Muscle of leg (tissue), 11 donors: ENCODE data around the gene UTP11. TPM values are rescaled to one million over a fixed set of nuclear protein-coding genes. Genes with fewer than 3 reads are reported as not detected.

Experiments used
- DNase-seq: peaks from one replicate; pipeline ENCODE4 v3.0.0; 2013
- H3K27ac ChIP-seq: one replicate; pipeline ENCODE4 v1.5.1; 2013; ENCODE audit warnings: mild to moderate bottlenecking, low read length, control low read depth
- H3K27me3 ChIP-seq: one replicate; pipeline ENCODE4 v1.6.1; 2013; ENCODE audit warnings: low read length; ENCODE audit not compliant: control insufficient read depth, insufficient read depth
- H3K36me3 ChIP-seq: one replicate; pipeline ENCODE4 v1.6.1; 2013; ENCODE audit warnings: low read length; ENCODE audit not compliant: control insufficient read depth, insufficient read depth
- H3K4me1 ChIP-seq: one replicate; pipeline ENCODE4 v1.6.1; 2013; ENCODE audit warnings: low read length; ENCODE audit not compliant: control insufficient read depth, insufficient read depth
- H3K4me3 ChIP-seq: one replicate; pipeline ENCODE4 v1.5.1; 2013; ENCODE audit warnings: low read length, control low read depth
- H3K9me3 ChIP-seq: replicated peaks from 2 replicates; pipeline ENCODE4 v1.6.1; 2013; ENCODE audit warnings: low read depth, low read length; ENCODE audit not compliant: control insufficient read depth
- WGBS: methylation state at CpG from one replicate; pipeline ENCODE4 v1.1.5; 2013; ENCODE audit warnings: missing lambda C conversion rate; ENCODE audit not compliant: insufficient coverage; 5-methylcytosine and 5-hydroxymethylcytosine counted together
- polyA plus RNA-seq, 8 donors: library from polyadenylated mRNA; unstranded; fragments of 120-200 nt; gene quantifications; one replicate each; pipeline versions ENCODE4 v1.2.1 to v1.2.3, GENCODE V29; 2013; ENCODE audit warnings: inconsistent platforms in 1 of 8, low replicate concordance in 1 of 8; ENCODE audit not compliant: insufficient read length in 8 of 8, insufficient read depth in 1 of 8
- total RNA-seq: library from RNA; stranded (reverse); fragments of 120-200 nt; gene quantifications from one replicate; pipeline ENCODE4 v1.2.4, GENCODE V29; 2013

The UTP11 gene
- total and polyA plus RNA-seq, 9 donors, result 62.1 to 103 (median 90.6) TPM

DNA sequence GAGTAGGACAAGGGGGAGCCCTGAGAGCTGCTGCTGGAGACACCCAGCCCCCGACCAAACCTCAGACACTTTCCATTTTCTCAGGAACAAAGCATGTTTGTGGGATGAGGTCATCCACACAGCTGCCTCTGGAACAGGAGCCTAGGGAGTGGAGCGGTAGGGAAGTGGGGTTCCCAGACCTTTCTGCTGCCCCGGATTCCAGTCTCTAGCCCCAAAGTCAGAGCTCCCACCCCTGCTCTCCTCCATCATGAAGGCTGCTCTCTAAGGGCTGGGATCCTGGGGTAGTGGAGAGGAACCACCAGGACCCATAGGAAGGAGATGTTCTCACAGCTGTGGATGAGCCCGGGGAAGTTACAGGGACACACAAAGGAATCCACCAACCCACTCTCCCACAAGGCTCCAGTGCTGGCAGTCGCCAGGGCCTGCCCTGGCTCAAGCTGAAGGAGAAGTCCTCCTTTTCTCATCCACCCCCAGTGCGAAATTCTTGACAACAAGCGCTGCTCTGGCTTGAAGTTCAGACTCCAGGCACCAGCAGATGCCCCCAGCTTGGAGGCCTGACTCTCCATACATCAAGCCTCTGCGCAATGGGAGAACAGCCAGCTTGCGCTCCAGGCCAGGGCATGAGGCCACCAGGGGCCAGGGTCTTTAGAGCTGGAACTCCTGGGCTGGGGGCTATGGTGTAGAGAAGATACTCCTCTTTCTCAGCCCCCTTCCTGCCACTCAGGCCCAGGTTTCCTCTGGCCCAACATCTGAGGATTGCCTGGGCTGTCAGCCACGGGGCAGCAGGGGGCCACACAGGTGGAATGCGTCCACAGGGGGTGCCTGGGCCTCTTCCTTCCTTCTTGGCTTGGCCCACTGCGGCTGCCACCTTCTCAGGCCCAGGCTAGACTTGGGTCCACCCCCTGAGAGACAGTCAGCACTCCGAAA is 11.7 kb upstream of the UTP11 start:
- no peaks in the 10 kb centered on the region for H3K9me3 ChIP-seq
- peak overlapping the region; percentile 9 for H3K4me3 ChIP-seq
- H3K4me1 ChIP-seq, result peaks cover 86% of the 10 kb centered on the region
- 11% methylated on average over 2 of the region's 13 CpGs for WGBS
- peaks cover 31% of the 10 kb centered on the region for H3K36me3 ChIP-seq
- H3K27ac ChIP-seq, result peak overlapping the region; percentile 94
- H3K27me3 ChIP-seq, result no peaks in the 10 kb centered on the region
- DNase-seq, result peak; percentile 96

DNA sequence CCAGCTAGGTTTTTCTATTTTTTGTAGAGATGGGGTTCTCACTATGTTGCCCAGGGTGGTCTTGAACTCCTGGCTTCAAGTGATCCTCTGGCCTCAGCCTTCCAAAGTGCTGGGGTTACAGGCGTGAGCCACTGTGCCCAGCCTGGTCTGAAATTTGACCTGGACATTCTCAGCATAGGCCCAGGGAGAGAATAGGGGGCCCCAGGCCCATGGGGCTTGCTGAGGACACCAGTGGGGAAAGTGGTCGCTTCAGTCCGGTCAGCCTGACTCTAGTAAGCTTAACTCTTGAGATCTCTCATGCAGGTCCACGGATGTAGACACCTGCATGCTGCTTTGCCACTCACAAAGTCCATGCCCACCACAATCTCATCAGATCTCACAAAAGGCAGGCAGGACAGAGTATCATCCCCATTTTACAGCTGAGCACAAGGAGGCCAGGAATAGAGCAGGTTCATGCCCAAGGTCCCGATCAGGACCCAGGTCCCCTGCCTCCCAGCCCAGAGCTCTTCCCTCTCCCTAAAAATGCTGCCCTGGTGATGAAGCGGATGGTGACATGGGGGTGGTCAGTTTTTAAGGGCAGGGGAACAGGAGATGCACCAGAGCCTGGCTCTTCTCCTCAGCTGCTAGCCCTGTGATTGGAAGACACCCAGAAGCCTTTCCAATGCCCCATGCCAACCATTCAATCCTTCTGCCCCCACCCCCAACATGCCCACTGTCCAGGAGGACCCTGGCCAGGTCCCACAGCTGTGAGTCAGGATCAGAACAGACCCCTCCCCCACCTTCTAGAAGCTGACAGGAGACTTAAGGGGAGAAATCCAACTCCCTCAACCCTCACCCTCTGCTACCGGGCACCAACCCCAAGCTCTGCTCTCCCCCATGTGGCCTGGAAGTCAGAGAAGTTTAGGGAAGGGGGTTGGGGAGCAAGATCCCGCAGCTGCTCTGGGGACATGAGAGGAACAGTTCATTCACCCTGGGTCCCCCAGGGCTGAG is 9.0 kb upstream of the UTP11 start:
- Histone ChIP-seq H3K36me3 (peaks cover 11% of the 10 kb centered on the region), H3K27ac (peak overlapping the region; percentile 94), H3K27me3 (no peaks in the 10 kb centered on the region), H3K9me3 (no peaks in the 10 kb centered on the region), H3K4me3 (peak overlapping the region; percentile 91), H3K4me1 (peaks cover 74% of the 10 kb centered on the region)
- peak; percentile 81 for DNase-seq
- 32% methylated on average over 4 of the region's 8 CpGs for WGBS

DNA sequence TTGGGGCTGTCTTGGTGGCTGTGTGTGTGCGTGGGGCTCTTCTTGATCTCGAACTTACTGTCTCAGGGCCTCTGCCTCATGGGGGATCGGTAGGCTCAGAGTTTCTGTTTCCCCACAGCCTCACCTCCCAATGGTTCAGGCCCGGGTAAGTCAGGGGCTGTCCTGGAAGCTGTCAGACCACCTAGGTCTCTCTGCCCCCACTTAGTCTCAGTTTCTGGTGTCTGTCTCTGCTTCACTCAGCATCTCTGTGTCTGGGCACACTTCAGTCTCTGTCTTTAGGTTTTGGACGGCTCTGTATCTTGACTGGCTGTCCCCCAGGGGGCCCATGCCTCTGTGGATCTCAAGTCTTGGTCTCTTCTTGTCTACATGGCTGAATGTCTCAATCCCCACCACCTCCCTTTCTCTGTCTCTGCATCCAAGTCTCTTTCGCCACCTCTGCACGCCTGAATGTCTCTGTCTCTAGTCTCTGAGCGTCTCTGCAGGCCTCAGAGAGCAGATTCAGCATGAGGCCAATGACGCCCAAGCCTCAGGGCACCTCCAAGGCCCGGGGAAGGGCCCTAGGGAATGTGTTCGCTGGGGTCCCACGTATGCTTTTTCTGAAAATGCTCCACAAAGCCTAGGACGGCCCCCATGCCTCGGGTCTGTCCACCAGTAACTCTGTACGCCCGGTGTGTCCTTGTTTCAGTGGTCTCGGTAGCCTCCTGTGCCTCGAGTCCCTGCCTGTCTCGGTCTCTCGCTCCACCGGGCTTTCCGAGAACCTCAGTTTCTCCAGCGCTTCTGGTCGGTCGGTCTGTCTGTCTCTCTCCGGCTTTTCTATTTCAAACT is 8.0 kb upstream of the UTP11 start:
- Histone ChIP-seq H3K4me1 (peaks cover 73% of the 10 kb centered on the region), H3K36me3 (peaks cover 3% of the 10 kb centered on the region), H3K4me3 (peak overlapping the region; percentile 91), H3K9me3 (no peaks in the 10 kb centered on the region), H3K27me3 (no peaks in the 10 kb centered on the region), H3K27ac (peak overlapping the region; percentile 94)
- DNase-seq, result peak; percentile 35
- WGBS, result 2% methylated on average over 21 of the region's 26 CpGs

DNA sequence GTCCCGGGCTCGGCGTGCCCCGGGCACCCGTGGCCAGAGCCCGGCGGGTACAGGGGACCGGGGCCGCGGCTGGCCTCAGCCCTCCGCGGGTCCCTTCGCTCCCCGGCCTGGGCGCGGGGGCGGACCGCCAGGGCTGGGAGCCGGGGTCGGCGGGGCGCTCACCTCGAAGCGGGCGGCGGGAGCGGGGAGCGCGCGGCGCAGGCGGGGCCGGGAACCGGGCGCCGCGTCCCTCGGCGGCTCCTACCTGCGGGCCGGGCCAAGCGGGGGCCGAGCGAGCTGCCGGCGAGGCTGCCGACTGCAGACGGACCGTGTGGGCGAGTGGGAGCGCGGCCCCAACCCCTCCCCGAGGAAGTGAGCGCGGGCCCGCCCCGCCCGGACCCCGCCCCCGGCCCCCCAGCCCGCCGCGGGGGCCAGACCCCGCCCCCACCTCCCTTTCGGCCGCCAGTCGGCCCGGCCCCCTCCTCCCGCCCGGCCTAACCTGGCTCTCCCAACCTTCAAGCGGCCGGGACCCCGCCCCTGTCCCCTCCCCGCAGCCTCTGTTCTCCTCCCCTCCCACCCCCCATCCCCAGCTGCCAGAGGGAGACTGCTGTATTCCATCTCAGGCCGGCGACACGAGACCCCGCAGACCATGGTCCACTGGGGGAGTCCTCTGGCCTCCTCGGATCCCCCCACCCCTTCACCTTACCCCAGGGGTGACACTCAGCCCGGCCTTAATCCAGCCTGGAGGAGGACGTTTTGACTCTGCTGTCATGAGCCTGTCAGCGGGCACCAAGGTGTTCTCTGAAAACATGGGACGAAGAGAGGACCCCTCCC is 7.1 kb upstream of the UTP11 start, which contains the start of gene FHL3:
Gene FHL3 (minus strand): TSS at position 320 of the 813 bp plus-strand sequence. CDS start 6,102 bp downstream, outside the sequence.
- H3K36me3 ChIP-seq, result peaks cover 3% of the 10 kb centered on the region
- H3K4me1 ChIP-seq, result peaks cover 73% of the 10 kb centered on the region
- H3K9me3 ChIP-seq, result no peaks in the 10 kb centered on the region
- peak within 1 kb of the TSS; percentile 94 for H3K27ac ChIP-seq
- peak; percentile 91 for DNase-seq
- no peaks in the 10 kb centered on the region for H3K27me3 ChIP-seq
- 1% methylated on average over 54 of the region's 83 CpGs for WGBS
- H3K4me3 ChIP-seq, result peak within 1 kb of the TSS; percentile 91

DNA sequence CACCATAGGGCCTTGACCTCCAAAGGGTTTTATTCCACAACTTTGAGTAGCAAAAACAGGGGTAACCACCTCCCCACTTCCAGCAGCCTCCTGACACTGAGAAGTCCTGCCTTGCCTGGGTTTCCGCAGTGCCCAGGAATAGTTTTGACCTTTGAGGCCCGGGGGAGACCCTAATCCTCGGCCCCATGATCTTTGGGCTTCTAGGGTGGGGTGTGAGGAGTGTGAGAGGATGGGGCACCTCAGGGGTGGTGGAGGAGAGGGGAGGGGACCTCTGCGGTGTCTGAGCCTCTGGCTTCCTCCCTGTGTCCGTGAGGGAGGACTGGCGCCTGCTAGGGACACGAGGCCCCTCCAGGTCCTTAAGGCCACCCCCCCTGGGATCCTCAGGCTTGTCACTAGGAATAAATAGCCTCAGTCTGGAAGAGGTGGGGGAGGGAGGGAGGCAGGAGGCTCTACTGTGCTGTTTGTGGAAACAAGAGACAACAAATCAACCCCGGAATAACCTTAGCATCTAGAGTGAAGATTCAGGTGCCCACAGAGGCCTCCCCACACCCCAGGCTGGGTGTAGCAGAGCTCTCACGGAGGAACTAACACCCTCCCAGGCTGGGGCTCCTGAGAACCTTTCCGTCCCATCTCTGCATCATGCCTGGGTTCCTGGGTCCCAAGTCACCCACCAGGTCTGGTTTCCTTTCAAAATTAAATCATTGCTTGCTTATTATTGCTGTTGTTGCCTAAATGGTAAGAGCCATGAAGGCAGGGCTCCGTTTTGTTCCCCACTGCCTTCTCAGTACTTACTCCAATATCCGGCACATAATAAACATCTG is 6.3 kb upstream of the UTP11 start:
- peaks cover 3% of the 10 kb centered on the region for H3K36me3 ChIP-seq
- H3K27me3 ChIP-seq, result no peaks in the 10 kb centered on the region
- peak overlapping the region; percentile 24 for H3K4me3 ChIP-seq
- peaks cover 66% of the 10 kb centered on the region for H3K4me1 ChIP-seq
- no peaks in the 10 kb centered on the region for H3K9me3 ChIP-seq
- peak; percentile 87 for DNase-seq
- 48% methylated on average over 4 of the region's 12 CpGs for WGBS
- peak overlapping the region; percentile 89 for H3K27ac ChIP-seq

DNA sequence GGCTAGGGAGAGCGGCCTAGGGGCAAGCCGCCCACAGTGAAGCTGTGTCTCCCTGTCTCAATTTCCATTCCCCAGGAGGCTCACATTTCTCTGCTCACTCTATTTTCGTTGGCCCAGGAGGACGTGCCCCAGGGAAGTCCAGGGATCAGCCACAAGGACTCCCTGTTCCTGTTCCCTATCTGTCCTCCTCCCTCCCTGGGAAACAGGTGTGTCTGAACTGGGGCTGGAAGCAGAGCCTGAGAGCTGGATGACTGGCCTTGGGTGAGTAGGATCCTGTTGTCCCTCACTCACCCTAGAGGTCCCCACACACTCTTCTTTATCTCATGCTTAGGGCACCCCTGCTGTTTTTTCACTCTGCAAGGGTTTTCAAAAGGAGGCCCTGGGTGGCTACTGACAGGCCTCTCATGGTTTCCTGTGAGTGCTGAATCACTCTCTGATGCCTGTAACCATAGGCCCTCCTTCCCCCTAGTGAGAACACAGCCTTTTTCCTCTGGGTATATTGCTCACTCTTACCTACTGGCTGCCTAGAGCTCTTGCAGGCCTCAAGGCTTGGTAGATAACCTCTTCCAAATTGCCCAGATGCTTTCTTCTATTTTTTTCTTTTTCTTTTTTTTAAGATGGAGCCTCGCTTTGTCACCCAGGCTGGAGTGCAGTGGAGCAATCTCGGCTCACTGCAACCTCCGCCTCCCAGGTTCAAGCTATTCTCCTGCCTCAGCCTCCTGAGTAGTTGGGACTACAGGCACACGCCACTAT is 3.3 kb upstream of the UTP11 start:
- Histone ChIP-seq H3K4me1 (peaks cover 54% of the 10 kb centered on the region), H3K27me3 (no peaks in the 10 kb centered on the region), H3K4me3 (no peak overlapping the region), H3K36me3 (peaks cover 4% of the 10 kb centered on the region), H3K27ac (peak overlapping the region; percentile 79), H3K9me3 (no peaks in the 10 kb centered on the region)
- WGBS, result 82% methylated on average over 3 of the region's 8 CpGs
- peak; percentile 74 for DNase-seq

DNA sequence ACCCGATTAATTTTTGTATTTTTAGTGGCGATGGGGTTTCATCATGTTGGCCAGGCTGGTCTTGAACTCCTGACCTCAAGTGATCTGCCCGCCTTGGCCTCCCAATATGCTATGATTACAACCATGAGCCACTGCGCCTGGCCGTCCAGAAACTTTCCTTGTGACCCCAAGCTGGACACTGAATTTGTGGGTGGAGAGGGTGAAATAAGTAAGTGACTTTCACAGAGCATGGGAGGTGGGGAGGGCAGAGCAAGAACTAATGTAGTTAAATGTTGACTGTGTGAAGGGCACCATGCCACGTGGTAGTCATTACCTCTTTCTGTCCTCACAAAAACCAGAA is 2.7 kb upstream of the UTP11 start:
- no peaks in the 10 kb centered on the region for H3K9me3 ChIP-seq
- H3K27ac ChIP-seq, result peak overlapping the region; percentile 79
- no peaks in the 10 kb centered on the region for H3K27me3 ChIP-seq
- no peak for DNase-seq
- 88% methylated on average over 2 of the region's 6 CpGs for WGBS
- peaks cover 56% of the 10 kb centered on the region for H3K4me1 ChIP-seq
- peaks cover 9% of the 10 kb centered on the region for H3K36me3 ChIP-seq
- H3K4me3 ChIP-seq, result no peak overlapping the region

DNA sequence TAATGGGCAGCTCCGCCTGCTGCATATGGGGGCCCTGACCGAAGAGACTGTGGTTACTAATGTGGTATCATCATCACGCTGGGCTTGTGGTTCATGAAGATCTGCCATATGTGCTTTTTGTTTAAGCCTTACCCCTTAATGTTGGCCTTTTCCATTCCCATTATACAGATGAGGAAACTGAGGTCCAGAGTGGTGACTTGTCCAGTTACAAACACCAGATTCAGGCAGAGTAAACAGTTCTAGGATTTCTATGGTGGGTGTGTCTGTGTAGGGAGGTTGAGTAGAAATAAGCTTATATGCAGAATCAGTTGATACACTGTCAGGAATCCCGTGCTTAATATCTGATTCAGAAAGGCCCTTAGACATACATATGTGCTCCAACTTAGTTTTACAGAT is 691 bp downstream of the UTP11 start:
- H3K27ac ChIP-seq, result peak overlapping the region; percentile 99
- 17% methylated on average over 1 of the region's 4 CpGs for WGBS
- DNase-seq, result no peak

More for the DNA sequence above, 691 bp downstream of the UTP11 start:
- H3K9me3 ChIP-seq, result no peaks in the 10 kb centered on the region
- H3K4me1 ChIP-seq, result peaks cover 64% of the 10 kb centered on the region
- peaks cover 34% of the 10 kb centered on the region for H3K36me3 ChIP-seq
- H3K4me3 ChIP-seq, result peak overlapping the region; percentile 78
- no peaks in the 10 kb centered on the region for H3K27me3 ChIP-seq
